C1 segment of cervical spinal cord (tissue), 14 donors: ENCODE results near the gene COL6A2.
"Not testable (repeated sequence)": the region's sequence is repeated elsewhere in the genome, so short reads cannot be mapped to it uniquely, and the experiment has no call there.

Experiments
- DNase-seq, 14 donors: peaks; one replicate each; lab custom pipeline; 2025; lab: John Stamatoyannopoulos, UW

COL6A2 gene

GRCh38 chr21:46124926-46125845 lies 27.3 kb downstream of the COL6A2 start:
- no peak for DNase-seq

GRCh38 chr21:46125846-46126301 lies 28.0 kb downstream of the COL6A2 start:
- no peak for DNase-seq

- no peak for DNase-seq
Measured at GRCh38 chr21:46126309-46127238, 28.7 kb downstream of the COL6A2 start.

- no peak for DNase-seq
Measured at GRCh38 chr21:46127239-46128105, 29.6 kb downstream of the COL6A2 start.

- DNase-seq = no peak
Measured at GRCh38 chr21:46128106-46128932, 30.4 kb downstream of the COL6A2 start.

- no peak for DNase-seq
Measured at GRCh38 chr21:46128933-46129571, 31.1 kb downstream of the COL6A2 start.

GRCh38 chr21:46129846-46130651 lies 32.1 kb downstream of the COL6A2 start:
- DNase-seq = no peak

GRCh38 chr21:46130831-46131587 lies 33.1 kb downstream of the COL6A2 start:
- no peak for DNase-seq

- DNase-seq = no peak
Measured at GRCh38 chr21:46131588-46131837, 33.6 kb downstream of the COL6A2 start.

GRCh38 chr21:46131838-46132651 lies 34.1 kb downstream of the COL6A2 start:
- DNase-seq = no peak

GRCh38 chr21:46135782-46136395 lies 38.0 kb downstream of the COL6A2 start:
- DNase-seq = no peak

- no peak for DNase-seq
Measured at GRCh38 chr21:46136739-46137349, 38.9 kb downstream of the COL6A2 start.

GRCh38 chr21:46137908-46138307 lies 40.0 kb downstream of the COL6A2 start:
- no peak for DNase-seq

GRCh38 chr21:46138383-46138970 lies 40.6 kb downstream of the COL6A2 start:
- DNase-seq = no peak

GRCh38 chr21:46139686-46140085 lies 41.8 kb downstream of the COL6A2 start:
- no peak for DNase-seq

GRCh38 chr21:46140352-46141003 lies 42.6 kb downstream of the COL6A2 start:
- DNase-seq = not testable (repeated sequence)
